KOPT-K1 (cell line): ENCODE measurements around the gene ZNF268.

Source experiments
- H3K27ac ChIP-seq: fragments of 200-600 bp; sonication (generic); 2 replicates; pipeline ENCODE4 v1.5.1; 2016; ENCODE audit warnings: antibody characterized with exemption, mild to moderate bottlenecking, low read depth, low read length; ENCODE audit not compliant: poor library complexity, severe bottlenecking
- H3K36me3 ChIP-seq: fragments of 200-600 bp; sonication (generic); 2 replicates; pipeline ENCODE4 v1.5.1; 2017; ENCODE audit warnings: antibody characterized with exemption, mild to moderate bottlenecking, low read length, moderate library complexity; ENCODE audit not compliant: insufficient read depth
- H3K9me3 ChIP-seq: fragments of 200-600 bp; sonication (generic); 2 replicates; pipeline ENCODE4 v1.5.1; 2017; ENCODE audit warnings: antibody characterized with exemption, low read length, mild to moderate bottlenecking; ENCODE audit not compliant: insufficient read depth, poor library complexity, severe bottlenecking

ZNF268 gene

GRCh38 chr12:133181238-133181959, at the start of gene ZNF268:
ZNF268 (plus strand) TSS chr12:133181495; CDS start chr12:133181998, 503 bp downstream.
- H3K27ac ChIP-seq, result peak within 1 kb of the TSS; percentile 65
- H3K36me3 ChIP-seq, result peaks cover 40% of the 10 kb centered on the region
- H3K9me3 ChIP-seq, result peaks cover 85% of the 10 kb centered on the region

GRCh38 chr12:133135747-133136146, 45.5 kb upstream of the ZNF268 start:
- Histone ChIP-seq H3K36me3 (peaks cover 85% of the 10 kb centered on the region), H3K9me3 (peaks cover 96% of the 10 kb centered on the region)

GRCh38 chr12:133145981-133146380, 35.3 kb upstream of the ZNF268 start:
- peaks cover 90% of the 10 kb centered on the region for H3K36me3 ChIP-seq
- H3K9me3 ChIP-seq, result peaks cover 99% of the 10 kb centered on the region
- no peak overlapping the region for H3K27ac ChIP-seq

More at GRCh38 chr12:133135747-133136146, 45.5 kb upstream of the ZNF268 start:
- no peak overlapping the region for H3K27ac ChIP-seq

GRCh38 chr12:133156125-133156690, 25.1 kb upstream of the ZNF268 start:
- peaks cover 98% of the 10 kb centered on the region for H3K9me3 ChIP-seq
- H3K27ac ChIP-seq, result no peak overlapping the region
- H3K36me3 ChIP-seq, result peaks cover 82% of the 10 kb centered on the region

GRCh38 chr12:133165776-133166175, 15.5 kb upstream of the ZNF268 start:
- Histone ChIP-seq H3K9me3 (peaks cover 85% of the 10 kb centered on the region), H3K36me3 (no peaks in the 10 kb centered on the region)

GRCh38 chr12:133172491-133172890, 8.8 kb upstream of the ZNF268 start:
- H3K9me3 ChIP-seq, result peaks cover 83% of the 10 kb centered on the region
- no peak overlapping the region for H3K27ac ChIP-seq

More at GRCh38 chr12:133165776-133166175, 15.5 kb upstream of the ZNF268 start:
- H3K27ac ChIP-seq, result no peak overlapping the region

GRCh38 chr12:133174901-133175300, 6.4 kb upstream of the ZNF268 start:
- Histone ChIP-seq H3K9me3 (peaks cover 87% of the 10 kb centered on the region), H3K36me3 (no peaks in the 10 kb centered on the region), H3K27ac (no peak overlapping the region)

More at GRCh38 chr12:133172491-133172890, 8.8 kb upstream of the ZNF268 start:
- no peaks in the 10 kb centered on the region for H3K36me3 ChIP-seq

GRCh38 chr12:133180669-133181068, 626 bp upstream of the ZNF268 start:
- H3K36me3 ChIP-seq, result peaks cover 33% of the 10 kb centered on the region
- peaks cover 84% of the 10 kb centered on the region for H3K9me3 ChIP-seq
- no peak overlapping the region for H3K27ac ChIP-seq

GRCh38 chr12:133190176-133190575, 8.9 kb downstream of the ZNF268 start:
- Histone ChIP-seq H3K9me3 (peaks cover 100% of the 10 kb centered on the region), H3K36me3 (peaks cover 100% of the 10 kb centered on the region)

GRCh38 chr12:133192847-133193246, 11.6 kb downstream of the ZNF268 start:
- no peak overlapping the region for H3K27ac ChIP-seq
- peaks cover 94% of the 10 kb centered on the region for H3K9me3 ChIP-seq
- peaks cover 94% of the 10 kb centered on the region for H3K36me3 ChIP-seq

More at GRCh38 chr12:133190176-133190575, 8.9 kb downstream of the ZNF268 start:
- no peak overlapping the region for H3K27ac ChIP-seq

GRCh38 chr12:133201888-133202287, 20.6 kb downstream of the ZNF268 start:
- Histone ChIP-seq H3K27ac (no peak overlapping the region), H3K36me3 (peaks cover 55% of the 10 kb centered on the region), H3K9me3 (peaks cover 77% of the 10 kb centered on the region)

GRCh38 chr12:133202493-133203343, 21.4 kb downstream of the ZNF268 start:
- no peak overlapping the region for H3K27ac ChIP-seq
- H3K36me3 ChIP-seq, result peaks cover 52% of the 10 kb centered on the region
- H3K9me3 ChIP-seq, result peaks cover 82% of the 10 kb centered on the region

- Histone ChIP-seq H3K27ac (no peak overlapping the region), H3K9me3 (peaks cover 91% of the 10 kb centered on the region), H3K36me3 (peaks cover 52% of the 10 kb centered on the region)
These were observed 22.3 kb downstream of the ZNF268 start for GRCh38 chr12:133203344-133204263.

- H3K9me3 ChIP-seq, result peaks cover 95% of the 10 kb centered on the region
- H3K36me3 ChIP-seq, result peaks cover 52% of the 10 kb centered on the region
These were observed 22.9 kb downstream of the ZNF268 start for GRCh38 chr12:133204264-133204603.

More at GRCh38 chr12:133204264-133204603, 22.9 kb downstream of the ZNF268 start:
- no peak overlapping the region for H3K27ac ChIP-seq
